PC-9 (cell line): Measurements from ENCODE around the gene CHRNA9. TPM values are rescaled to one million over a fixed set of nuclear protein-coding genes. Genes with fewer than 3 reads are reported as not detected.
"Not testable (repeated sequence)": the region's sequence is repeated elsewhere in the genome, so short reads cannot be mapped to it uniquely, and the experiment has no call there.

Experiments
- BruUV-seq: library from RNA; stranded (reverse); fragments of 400-500 nt; replicated peaks from 2 replicates; lab custom pipeline; 2021; lab: Mats Ljungman, UMichigan
- CTCF ChIA-PET: fragments of 300-600 bp; sonication (Branson Sonifier 250); formaldehyde crosslinking; loops from one replicate; lab custom pipeline; 2022; ENCODE audit warnings: antibody characterized with exemption; lab: Charles Lee
- POLR2A ChIA-PET: fragments of 300-600 bp; sonication (Branson Sonifier 250); formaldehyde crosslinking; loops from one replicate; lab custom pipeline; 2022; ENCODE audit warnings: antibody characterized with exemption; ENCODE audit not compliant: unreplicated experiment; lab: Charles Lee
- DNase-seq, 2 experiments: peaks; one replicate each; pipeline versions ENCODE4 v3.0.0 to v3.0.0-alpha.2; 2015 to 2022; ENCODE audit warnings: mixed read lengths in 1 of 2
- H2AFZ ChIP-seq: fragments of 200-600 bp; sonication (generic); 2 replicates; pipeline ENCODE4 v1.8.1; 2017; ENCODE audit warnings: antibody characterized with exemption
- H3F3A ChIP-seq: fragments of 200-600 bp; sonication (generic); 2 replicates; pipeline ENCODE4 v1.8.1; 2017; ENCODE audit warnings: antibody characterized with exemption, mild to moderate bottlenecking, low read depth; ENCODE audit not compliant: insufficient read depth
- H3K27ac ChIP-seq: fragments of 200-600 bp; sonication (generic); 2 replicates; pipeline ENCODE4 v1.6.1; 2016; ENCODE audit warnings: mixed run types
- H3K27me3 ChIP-seq: fragments of 200-600 bp; sonication (generic); 2 replicates; pipeline ENCODE4 v1.6.1; 2016; ENCODE audit warnings: low read depth, mixed run types; ENCODE audit not compliant: insufficient read depth
- H3K36me3 ChIP-seq: fragments of 200-600 bp; sonication (generic); 2 replicates; pipeline ENCODE4 v1.6.1; 2016; ENCODE audit warnings: low read depth, mixed run types
- H3K4me1 ChIP-seq: fragments of 200-600 bp; sonication (generic); replicated peaks from 2 replicates; pipeline ENCODE4 v1.6.1; 2016; ENCODE audit warnings: mixed run types; ENCODE audit not compliant: insufficient read depth
- H3K4me2 ChIP-seq: fragments of 200-600 bp; sonication (generic); 2 replicates; pipeline ENCODE4 v1.6.1; 2017; ENCODE audit warnings: mixed run types
- H3K4me3 ChIP-seq: fragments of 200-600 bp; sonication (generic); 2 replicates; pipeline ENCODE4 v1.6.1; 2016; ENCODE audit warnings: mixed run types
- H3K79me2 ChIP-seq: fragments of 200-600 bp; sonication (generic); 2 replicates; pipeline ENCODE4 v1.6.1; 2017; ENCODE audit warnings: low read depth, mixed run types
- H3K9me2 ChIP-seq: fragments of 200-600 bp; sonication (generic); 2 replicates; pipeline ENCODE4 v1.8.1; 2017; ENCODE audit warnings: mild to moderate bottlenecking; ENCODE audit not compliant: insufficient read depth
- H3K9me3 ChIP-seq: fragments of 200-600 bp; sonication (generic); 2 replicates; pipeline ENCODE4 v1.8.1; 2016; ENCODE audit warnings: low read depth; ENCODE audit not compliant: insufficient read depth
- H4K20me1 ChIP-seq: fragments of 200-600 bp; sonication (generic); 2 replicates; pipeline ENCODE4 v1.8.1; 2017; ENCODE audit not compliant: insufficient read depth
- CTCF ChIP-seq: fragments of 200-600 bp; sonication (generic); conservative IDR thresholded peaks from 2 replicates; pipeline ENCODE4 v1.6.1; 2017; ENCODE audit warnings: mixed run types, antibody characterized with exemption, mild to moderate bottlenecking, moderate library complexity
- EZH2 ChIP-seq: fragments of 200-600 bp; sonication (generic); IDR thresholded peaks from 2 replicates; pipeline ENCODE4 v1.8.0; 2017; ENCODE audit warnings: antibody characterized with exemption, low read depth
- intact Hi-C: fragments of 100-400 bp; cut with micrococcal nuclease; formaldehyde crosslinking; loops from one replicate; pipeline ENCODE4 v1.10.0; 2022; ENCODE audit not compliant: unreplicated experiment
- total RNA-seq: library from RNA; stranded (reverse); gene quantifications from 2 replicates; pipeline ENCODE4 v1.2.3, GENCODE V29; 2021

CHRNA9 gene
- total RNA-seq, 1 experiment from 2014 or later = not detected

GRCh38 chr4:40294339-40294738 is 40.8 kb upstream of the CHRNA9 start:
- no peaks in the 10 kb centered on the region for H3K79me2 ChIP-seq
- no peak for TF ChIP-seq CTCF
- TF ChIP-seq EZH2 = no peak
- intact Hi-C loops = no loop called here
- POLR2A ChIA-PET = no interaction called here
- H3K9me3 ChIP-seq = no peaks in the 10 kb centered on the region
- no peak overlapping the region for H3K4me3 ChIP-seq
- no peak for DNase-seq
- peaks cover 12% of the 10 kb centered on the region; the same call in 1 of the 2 replicates for H3K4me1 ChIP-seq
- no peaks in the 10 kb centered on the region for H3K9me2 ChIP-seq
- CTCF ChIA-PET = no interaction called here
- no peaks in the 10 kb centered on the region for H4K20me1 ChIP-seq
- H3K36me3 ChIP-seq = no peaks in the 10 kb centered on the region
- H3K4me2 ChIP-seq = no peak overlapping the region
- no TSS peak for BruUV-seq
- H3K27me3 ChIP-seq = no peaks in the 10 kb centered on the region
- no peak overlapping the region for H3K27ac ChIP-seq
- H2AFZ ChIP-seq = no peak overlapping the region
- H3F3A ChIP-seq = no peaks in the 10 kb centered on the region

DNA sequence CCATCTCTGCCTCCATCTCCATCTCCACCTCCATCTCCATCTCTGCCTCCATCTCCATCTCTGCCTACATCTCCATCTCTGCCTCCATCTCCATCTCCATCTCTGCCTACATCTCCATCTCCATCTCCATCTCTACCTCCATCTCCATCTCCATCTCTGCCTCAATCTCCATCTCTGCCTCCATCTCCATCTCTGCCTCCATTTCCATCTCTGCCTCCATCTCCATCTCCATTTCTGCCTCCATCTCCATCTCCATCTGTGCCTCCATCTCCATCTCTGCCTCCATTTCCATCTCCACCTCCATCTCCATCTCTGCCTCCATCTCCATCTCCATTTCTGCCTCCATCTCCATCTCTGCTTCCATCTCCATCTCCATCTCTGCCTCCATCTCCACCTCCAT is 40.1 kb upstream of the CHRNA9 start:
- H3K9me2 ChIP-seq, POLR2A ChIA-PET, CTCF ChIA-PET, DNase-seq, H3F3A ChIP-seq, H3K9me3 ChIP-seq, H3K27me3 ChIP-seq, H3K4me2 ChIP-seq, H2AFZ ChIP-seq, H3K4me3 ChIP-seq, H3K79me2 ChIP-seq, H4K20me1 ChIP-seq, H3K36me3 ChIP-seq, intact Hi-C loops, BruUV-seq, H3K27ac ChIP-seq: not testable (repeated sequence)
- peaks cover 12% of the 10 kb centered on the region; the same call in 1 of the 2 replicates for H3K4me1 ChIP-seq

DNA sequence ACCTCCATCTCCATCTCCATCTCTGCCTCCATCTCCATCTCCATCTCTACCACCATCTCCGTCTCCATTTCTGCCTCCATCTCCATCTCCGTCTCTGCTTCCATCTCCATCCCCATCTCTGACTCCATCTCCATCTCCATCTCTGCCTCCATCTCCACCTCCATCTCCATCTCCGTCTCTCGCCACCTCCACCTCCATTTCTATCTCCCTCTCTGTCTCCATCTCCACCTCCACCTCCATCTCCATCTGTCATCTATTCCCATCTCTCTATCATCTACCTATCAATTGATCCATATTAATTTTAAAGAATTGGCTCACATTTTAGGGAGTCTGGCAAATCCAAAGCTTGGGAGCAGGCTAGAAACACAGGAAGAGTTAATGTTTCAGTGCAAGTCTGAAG is 39.6 kb upstream of the CHRNA9 start:
- Histone ChIP-seq H3K9me2 (no peaks in the 10 kb centered on the region), H3K9me3 (no peaks in the 10 kb centered on the region), H3K79me2 (no peaks in the 10 kb centered on the region), H4K20me1 (no peaks in the 10 kb centered on the region), H3K27me3 (no peaks in the 10 kb centered on the region), H2AFZ (no peak overlapping the region), H3K4me2 (no peak overlapping the region), H3K4me3 (no peak overlapping the region), H3K27ac (no peak overlapping the region), H3K36me3 (no peaks in the 10 kb centered on the region), H3K4me1 (peaks cover 8% of the 10 kb centered on the region; the same call in 1 of the 2 replicates), H3F3A (no peaks in the 10 kb centered on the region)
- no peak for DNase-seq
- ChIA-PET CTCF (no interaction called here), POLR2A (no interaction called here)
- intact Hi-C loops = no loop called here
- TF ChIP-seq EZH2 (no peak), CTCF (no peak)
- no TSS peak for BruUV-seq

DNA sequence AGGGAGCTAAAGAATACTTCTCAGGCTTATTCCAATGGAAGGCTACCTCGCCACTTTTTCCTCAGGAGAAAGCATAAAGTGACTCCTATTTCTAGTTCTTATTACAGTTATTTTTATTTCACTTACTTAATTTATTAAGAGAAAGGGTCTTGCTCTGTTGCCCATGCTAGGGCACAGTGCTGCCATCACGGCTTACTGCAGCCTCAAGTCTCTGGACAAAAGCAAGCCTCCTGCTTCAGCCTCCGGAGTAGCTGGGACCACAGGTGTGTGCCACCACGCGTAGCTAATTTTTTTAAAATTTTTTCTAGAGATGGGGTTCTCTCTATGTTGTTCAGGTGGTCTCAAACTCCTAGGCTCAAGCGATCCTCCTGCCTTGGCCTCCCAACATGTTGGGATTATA is 36.0 kb upstream of the CHRNA9 start:
- Histone ChIP-seq H3F3A (no peaks in the 10 kb centered on the region), H3K79me2 (no peaks in the 10 kb centered on the region), H3K9me2 (no peaks in the 10 kb centered on the region), H3K9me3 (no peaks in the 10 kb centered on the region), H4K20me1 (no peaks in the 10 kb centered on the region), H2AFZ (no peak overlapping the region), H3K4me2 (no peak overlapping the region), H3K36me3 (no peaks in the 10 kb centered on the region), H3K4me1 (peaks cover 4% of the 10 kb centered on the region; the same call in 1 of the 2 replicates), H3K27ac (no peak overlapping the region), H3K27me3 (no peaks in the 10 kb centered on the region), H3K4me3 (no peak overlapping the region)
- ChIA-PET CTCF (no interaction called here), POLR2A (no interaction called here)
- no TSS peak for BruUV-seq
- intact Hi-C loops = no loop called here
- TF ChIP-seq CTCF = no peak
- TF ChIP-seq EZH2 = no peak
- DNase-seq = no peak
